ENCODE measurements around the gene FGFR3. TPM values are rescaled to one million over a fixed set of nuclear protein-coding genes. Genes with fewer than 3 reads are reported as not detected.

FGFR3 gene
- total and polyA plus RNA-seq, 10 donors = 1.0 to 7.5 (median 3.5) TPM

- intact Hi-C loops (cut with DNase I; ENCODE audit: low total_unique reads) = no loop called here
- peaks cover 22 to 58% (median 35%) of the 10 kb centered on the region in 6 donors for H3K4me1 ChIP-seq
- no peak overlapping the region for H3K4me3 ChIP-seq
- no peak for TF ChIP-seq CTCF (IDR thresholded peaks at IDR 0.05 in 8 of 11, conservative IDR thresholded peaks at IDR 0.05 in 3 of 11)
- no peak for TF ChIP-seq POLR2A (IDR thresholded peaks at IDR 0.05)
- TF ChIP-seq POLR2AphosphoS5 (IDR thresholded peaks at IDR 0.05) = no peak
- H3K36me3 ChIP-seq = peaks cover 0 to 5% (median 0%) of the 10 kb centered on the region in 6 donors
- WGBS, 5 donors = 83 to 97% (median 83%) methylated on average over 13 to 18 of the region's 18 CpGs
- no peak for DNase-seq
- peaks cover 0 to 32% (median 0%) of the 10 kb centered on the region in 7 donors for H3K27me3 ChIP-seq (replicated peaks in 1 of 7)
- H3K27ac ChIP-seq = no peak overlapping the region
- no peaks in the 10 kb centered on the region for H3K9me3 ChIP-seq
Measured at GRCh38 chr4:1750381-1751154, 42.5 kb upstream of the FGFR3 start.

GRCh38 chr4:1751155-1751918 is 41.8 kb upstream of the FGFR3 start:
- intact Hi-C loops (cut with DNase I; ENCODE audit: low total_unique reads) = no loop called here
- peaks cover 22 to 60% (median 37%) of the 10 kb centered on the region in 6 donors for H3K4me1 ChIP-seq
- no peak overlapping the region for H3K27ac ChIP-seq
- no peak for DNase-seq
- 84 to 89% (median 88%) methylated on average over 16 to 31 of the region's 31 CpGs for WGBS, 5 donors
- H3K4me3 ChIP-seq = no peak overlapping the region
- H3K27me3 ChIP-seq (replicated peaks in 1 of 7) = peaks cover 0 to 32% (median 0%) of the 10 kb centered on the region in 7 donors
- no peaks in the 10 kb centered on the region for H3K36me3 ChIP-seq
- TF ChIP-seq POLR2A (IDR thresholded peaks at IDR 0.05) (no peak), CTCF (IDR thresholded peaks at IDR 0.05 in 8 of 11, conservative IDR thresholded peaks at IDR 0.05 in 3 of 11) (no peak)
- H3K9me3 ChIP-seq = no peaks in the 10 kb centered on the region

- Histone ChIP-seq H3K4me1 (peaks cover 22 to 61% (median 39%) of the 10 kb centered on the region in 6 donors), H3K9me3 (no peaks in the 10 kb centered on the region), H3K36me3 (no peaks in the 10 kb centered on the region), H3K27ac (peak overlapping the region in 5 of 8 donors; percentile 44 to 71 (median 54)), H3K27me3 (replicated peaks in 1 of 7) (peaks cover 0 to 32% (median 0%) of the 10 kb centered on the region in 7 donors), H3K4me3 (no peak overlapping the region)
- no peak for DNase-seq
- WGBS, 5 donors = 40 to 82% (median 70%) methylated on average over 1 to 8 of the region's 8 CpGs
- intact Hi-C loops (cut with DNase I; ENCODE audit: low total_unique reads) = no loop called here
- TF ChIP-seq CTCF (IDR thresholded peaks at IDR 0.05 in 8 of 11, conservative IDR thresholded peaks at IDR 0.05 in 3 of 11) = no peak
- no peak for TF ChIP-seq POLR2A (IDR thresholded peaks at IDR 0.05)
- TF ChIP-seq POLR2AphosphoS5 (IDR thresholded peaks at IDR 0.05) = no peak
Measured at GRCh38 chr4:1751919-1752283, 41.2 kb upstream of the FGFR3 start.
